ENCODE data around the gene VWC2L.

The VWC2L gene

DNA sequence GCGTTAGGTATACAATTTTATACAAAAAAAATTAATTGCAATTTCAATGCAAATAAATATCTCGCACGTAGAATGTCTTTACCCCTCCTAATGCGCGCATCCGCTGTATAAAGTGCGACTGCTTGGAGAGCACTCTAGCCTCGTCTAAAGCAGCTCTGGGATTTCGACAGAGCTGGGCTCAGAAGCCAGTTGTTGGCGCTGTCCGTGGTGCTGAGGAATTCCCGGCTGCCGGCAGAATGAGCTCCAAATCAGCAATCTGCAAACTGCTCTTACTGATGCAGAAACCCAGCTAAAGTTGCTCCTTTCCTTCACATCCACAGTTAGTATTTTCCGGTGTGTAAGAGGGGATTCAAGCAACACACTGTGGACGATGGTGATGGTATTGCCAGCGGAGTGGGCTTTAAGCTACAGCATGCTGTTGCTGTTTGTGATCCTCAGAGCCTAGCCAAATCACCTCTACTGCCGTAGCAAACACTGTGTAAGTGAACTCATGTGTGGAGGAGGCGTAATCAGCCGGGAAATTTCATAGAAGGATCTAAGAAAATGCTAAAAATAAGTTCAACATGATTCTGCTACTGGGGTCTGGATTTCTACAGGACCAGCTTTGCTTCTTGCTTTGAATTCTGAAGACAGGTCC is at the start of gene VWC2L:
Gene VWC2L, plus strand, starts transcription at position 137 of the 637 bp plus-strand sequence. CDS start 3,140 bp downstream, outside the sequence.
- peak; percentile 77 to 97 (median 86) for DNase-seq
- intact Hi-C loops (cut with DNase I) = loop anchor here (10.0 kb wide), 1 partner anchor 164 kb away; no protein-coding TSS in a partner anchor

DNA sequence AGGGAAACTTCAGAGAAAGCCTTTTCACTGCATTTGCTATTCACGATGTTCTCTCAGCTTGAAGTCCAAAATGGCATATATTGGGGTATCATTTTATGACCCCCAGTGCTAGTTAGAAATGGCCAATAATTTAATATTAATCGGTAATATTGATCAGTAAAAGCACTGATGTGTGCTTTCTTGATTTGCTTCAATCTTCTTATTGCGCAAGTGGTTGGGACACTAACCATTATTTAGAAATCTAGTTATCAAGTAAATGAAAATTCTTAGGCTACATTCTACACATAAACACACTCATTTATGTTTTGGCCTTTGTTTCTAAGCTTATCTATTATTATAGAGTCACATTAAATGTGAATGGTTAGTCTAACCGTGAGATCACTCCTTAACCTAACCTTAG is 49.7 kb upstream of the VWC2L start:
- intact Hi-C loops (cut with DNase I) = no loop called here
- no peak for DNase-seq

DNA sequence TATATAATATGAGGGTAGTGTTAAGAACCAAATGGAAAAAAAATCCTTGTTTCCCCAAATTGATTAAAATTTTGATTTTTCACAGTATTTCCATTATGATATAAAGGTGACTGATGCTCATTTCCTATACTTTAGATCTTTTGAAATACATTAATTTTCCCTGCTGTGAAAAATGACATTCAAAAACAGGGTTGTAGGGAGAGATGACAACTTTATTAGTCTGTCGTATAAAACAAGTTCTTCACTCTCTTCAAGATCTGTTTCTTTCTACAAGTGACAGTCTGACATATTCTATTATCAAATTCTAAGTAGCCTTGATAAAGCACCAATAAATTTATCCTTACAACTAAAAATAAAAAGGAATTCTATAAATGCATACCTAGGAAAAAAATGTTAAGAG is 45.3 kb upstream of the VWC2L start:
- DNase-seq = no peak
- intact Hi-C loops (cut with DNase I) = no loop called here

DNA sequence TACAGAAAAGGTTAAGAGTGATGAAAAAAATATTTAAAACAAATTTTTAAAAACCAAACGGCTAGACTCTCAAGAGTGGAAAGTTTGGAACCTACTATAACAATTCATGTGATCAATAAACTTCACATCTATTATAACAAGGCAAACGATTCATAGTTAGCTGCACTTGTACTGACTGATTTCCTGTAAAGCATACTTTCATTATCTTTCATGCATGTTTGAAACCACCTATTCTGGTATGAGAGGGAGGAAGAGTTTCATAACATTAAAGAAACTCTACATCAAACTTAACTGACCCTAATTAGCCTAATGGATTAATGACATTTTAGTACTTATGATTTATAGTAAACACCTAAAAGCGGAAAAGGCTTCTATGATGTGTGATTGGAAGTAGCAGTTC is 43.7 kb upstream of the VWC2L start:
- intact Hi-C loops (cut with DNase I) = no loop called here
- DNase-seq = no peak

DNA sequence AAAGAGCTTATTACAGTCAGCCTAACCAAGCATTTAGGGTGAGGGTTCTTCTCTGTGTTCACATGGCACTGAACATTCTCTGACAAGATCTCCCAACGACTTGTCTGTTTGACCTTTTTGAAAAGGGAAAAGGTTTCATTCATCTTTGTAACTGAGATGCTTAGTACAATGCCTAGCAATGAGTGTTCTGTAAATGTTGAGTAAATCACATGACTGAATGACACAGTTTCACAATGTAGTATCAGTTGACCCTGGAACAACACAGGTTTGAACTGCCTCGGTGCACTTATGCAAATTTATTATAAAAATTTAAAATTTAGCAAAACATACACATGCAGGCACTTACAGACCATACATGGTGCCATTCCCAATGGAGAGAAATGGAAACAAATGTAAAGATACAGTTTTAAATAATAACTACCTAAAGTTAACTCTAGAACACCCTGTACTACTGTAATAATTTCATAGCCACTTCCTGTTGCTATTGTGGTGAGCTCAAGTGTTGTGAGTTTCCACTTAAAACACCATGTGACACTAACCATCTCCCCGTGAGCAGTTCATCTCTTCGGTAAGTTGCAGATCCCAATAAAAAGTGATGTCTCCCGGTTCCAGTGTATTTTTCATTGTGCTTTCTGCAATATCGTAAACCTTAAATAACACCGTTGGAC is 34.1 kb upstream of the VWC2L start:
- intact Hi-C loops (cut with DNase I) = no loop called here
- no peak for DNase-seq

DNA sequence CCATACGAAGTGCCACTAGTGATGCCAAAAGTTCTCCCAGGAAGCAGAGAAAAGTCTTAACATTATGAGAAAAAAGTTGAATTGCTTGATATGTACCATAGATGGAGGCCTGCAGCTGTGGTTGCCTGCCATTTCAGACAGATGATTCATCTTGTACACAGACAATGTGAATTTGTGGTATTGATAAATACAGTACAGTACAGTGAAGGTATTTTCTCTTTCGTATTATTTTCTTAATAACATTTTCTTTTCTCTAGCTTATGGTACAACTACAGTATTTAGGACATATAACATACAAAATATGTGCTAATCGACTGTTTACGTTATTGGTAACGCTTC is 33.6 kb upstream of the VWC2L start:
- no peak for DNase-seq
- intact Hi-C loops (cut with DNase I) = no loop called here

GRCh38 chr2:214378455-214379103 is 32.3 kb upstream of the VWC2L start:
- no peak for DNase-seq
- intact Hi-C loops (cut with DNase I) = no loop called here

DNA sequence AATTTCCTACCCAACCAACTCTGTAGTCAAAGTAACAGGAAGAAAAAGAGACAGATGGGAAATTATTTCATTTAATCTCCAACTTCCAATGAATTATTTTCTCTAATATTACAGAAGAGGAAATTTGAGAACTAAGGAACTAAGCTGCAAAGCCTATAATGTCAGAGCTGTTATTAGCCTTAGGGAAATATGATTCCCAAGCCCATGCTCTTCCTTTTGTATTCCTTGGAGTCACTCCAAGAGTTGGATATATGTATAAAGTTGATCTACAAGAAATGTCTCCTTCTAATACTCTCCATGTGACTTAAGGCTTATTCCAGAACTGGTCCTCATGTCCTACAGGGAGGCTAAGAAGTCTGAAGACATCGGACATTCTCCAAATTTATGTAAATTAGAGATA is 31.6 kb upstream of the VWC2L start:
- DNase-seq = no peak
- intact Hi-C loops (cut with DNase I) = no loop called here

GRCh38 chr2:214380681-214381080 is 30.2 kb upstream of the VWC2L start:
- no peak for DNase-seq
- intact Hi-C loops (cut with DNase I) = no loop called here

GRCh38 chr2:214382229-214382628 is 28.6 kb upstream of the VWC2L start:
- intact Hi-C loops (cut with DNase I) = no loop called here
- DNase-seq = no peak

DNA sequence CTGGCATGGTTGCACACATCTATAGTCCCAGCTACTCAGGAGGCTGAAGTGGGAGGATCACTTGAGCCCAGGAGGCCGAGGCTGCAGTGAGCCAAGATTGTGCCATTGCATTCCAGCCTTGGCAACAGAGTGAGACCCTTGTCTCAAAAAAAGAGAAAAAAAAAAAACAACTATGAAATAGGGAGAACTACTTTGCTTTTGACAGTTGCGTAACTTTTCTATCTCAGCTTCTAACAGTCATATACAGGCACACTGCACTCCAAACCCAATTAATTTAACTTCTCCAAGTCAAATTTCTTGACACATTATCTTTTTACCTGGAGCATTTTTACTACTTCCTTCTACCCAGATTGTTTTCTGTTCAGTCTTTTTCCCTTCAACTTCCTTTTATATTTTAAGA is 24.1 kb upstream of the VWC2L start:
- DNase-seq = no peak

GRCh38 chr2:214389334-214389733 is 21.5 kb upstream of the VWC2L start:
- intact Hi-C loops (cut with DNase I) = no loop called here

More for the DNA sequence above, 24.1 kb upstream of the VWC2L start:
- intact Hi-C loops (cut with DNase I) = no loop called here

GRCh38 chr2:214393796-214394195 is 17.1 kb upstream of the VWC2L start:
- intact Hi-C loops (cut with DNase I) = no loop called here
- no peak for DNase-seq

More at GRCh38 chr2:214389334-214389733, 21.5 kb upstream of the VWC2L start:
- DNase-seq = no peak

DNA sequence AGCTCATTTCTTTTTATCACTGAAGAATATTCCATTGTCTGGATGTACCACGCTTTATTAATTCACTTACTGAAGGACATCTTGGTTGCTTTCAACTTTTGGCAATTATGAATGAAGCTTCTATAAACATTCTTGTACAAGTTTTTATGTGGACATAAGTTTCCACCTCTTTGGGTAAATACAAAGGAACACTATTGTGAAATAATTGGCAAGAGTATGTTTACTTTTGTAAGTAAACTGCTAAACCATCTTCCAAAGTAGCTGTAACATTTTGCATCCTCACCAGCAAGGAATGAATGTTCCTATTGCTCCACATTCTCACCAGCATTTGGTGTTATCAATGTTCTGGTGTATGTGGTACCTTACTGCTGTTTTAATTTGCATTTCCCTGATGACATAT is 15.8 kb upstream of the VWC2L start:
- no peak for DNase-seq
- intact Hi-C loops (cut with DNase I) = no loop called here

- no peak for DNase-seq
- intact Hi-C loops (cut with DNase I) = loop anchor here (10.0 kb wide), 1 partner anchor 597 kb away; no protein-coding TSS in a partner anchor
Observed at GRCh38 chr2:214401580-214401979, 9.3 kb upstream of the VWC2L start.

DNA sequence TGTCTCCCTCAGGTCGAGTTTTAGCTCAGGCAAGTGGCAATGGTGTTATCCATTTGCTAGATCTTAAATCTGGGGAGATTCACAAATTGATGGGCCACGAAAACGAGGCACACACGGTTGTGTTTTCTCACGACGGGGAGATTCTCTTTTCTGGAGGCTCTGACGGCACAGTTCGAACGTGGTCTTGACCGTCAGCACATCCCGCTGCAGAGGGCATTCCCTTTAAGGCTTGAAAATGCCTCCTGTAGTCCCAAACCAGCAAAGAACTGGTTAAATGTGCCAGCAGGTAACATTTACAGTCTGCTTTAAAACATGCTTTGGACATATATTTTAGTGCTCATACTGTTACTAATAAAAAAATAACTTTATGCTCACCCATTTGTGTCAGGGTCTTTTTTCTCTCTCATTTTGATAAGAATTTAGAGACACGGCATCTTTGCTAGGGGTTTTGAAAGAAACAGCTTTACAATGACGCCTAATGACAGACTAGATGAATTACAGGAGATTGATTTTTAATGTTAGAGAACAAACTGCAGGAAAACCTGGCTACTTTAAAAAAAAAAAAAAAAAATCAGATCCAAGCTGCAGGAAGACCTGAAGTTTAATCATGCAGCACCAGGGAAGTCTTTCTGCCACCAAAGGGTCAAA is 602 bp upstream of the VWC2L start:
- DNase-seq = peak in 2 of 10 donors; percentile 8 to 61
- intact Hi-C loops (cut with DNase I) = loop anchor here (10.0 kb wide), 1 partner anchor 165 kb away; no protein-coding TSS in a partner anchor

GRCh38 chr2:214412679-214413078 is 1.8 kb downstream of the VWC2L start:
- intact Hi-C loops (cut with DNase I) = loop anchor here (10.0 kb wide), 1 partner anchor 162 kb away; no protein-coding TSS in a partner anchor
- no peak for DNase-seq

GRCh38 chr2:214436470-214436869 is 25.6 kb downstream of the VWC2L start:
- intact Hi-C loops (cut with DNase I) = no loop called here
- DNase-seq = no peak

- intact Hi-C loops (cut with DNase I) = no loop called here
- no peak for DNase-seq
Observed at GRCh38 chr2:214450118-214450894, 39.5 kb downstream of the VWC2L start.

DNA sequence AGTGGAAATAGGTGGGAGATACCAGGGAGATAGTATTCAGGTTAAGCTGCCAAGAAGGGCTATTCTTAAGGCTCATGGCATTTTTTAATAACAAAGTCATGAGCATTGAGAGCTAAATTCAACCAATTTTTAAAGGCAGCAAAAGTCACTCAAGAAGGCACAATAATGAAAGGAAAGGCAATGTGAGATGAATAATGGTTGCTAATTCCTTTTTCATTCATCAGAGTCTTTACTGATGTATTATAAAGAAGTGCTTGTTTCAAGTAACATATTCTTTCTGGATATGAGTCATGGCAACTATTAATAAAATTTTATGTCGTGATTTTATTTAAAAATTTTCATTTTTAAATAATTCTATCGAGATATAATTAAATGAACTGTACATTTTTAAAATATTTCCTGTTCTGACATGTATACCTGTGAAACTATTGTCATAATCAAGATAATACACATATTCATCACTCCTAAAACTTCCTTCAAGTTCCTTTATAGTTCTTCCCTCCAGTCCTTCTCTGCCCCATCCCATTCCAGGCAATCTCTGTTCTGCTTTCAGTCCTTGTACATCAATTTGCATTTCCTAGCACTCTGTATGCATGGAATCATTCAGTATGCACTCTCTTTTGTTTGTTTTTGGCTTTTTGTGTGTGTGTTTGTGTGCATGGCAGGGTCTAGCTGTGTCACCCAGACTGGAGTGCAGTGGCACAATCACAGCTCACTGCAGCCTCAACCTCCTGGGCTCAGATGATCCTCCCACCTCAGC is 40.8 kb downstream of the VWC2L start:
- intact Hi-C loops (cut with DNase I) = no loop called here
- no peak for DNase-seq
